Gastrocnemius medialis (tissue), 4 donors: ENCODE results near the gene SLC12A6. TPM values are rescaled to one million over a fixed set of nuclear protein-coding genes. Genes with fewer than 3 reads are reported as not detected.
"Not testable (repeated sequence)": the region's sequence is repeated elsewhere in the genome, so short reads cannot be mapped to it uniquely, and the experiment has no call there.

Experiments
- ATAC-seq, 2 donors: fragments of 150-250 bp; one replicate each; pipeline ENCODE4 v1.9.1; 2016
- DNase-seq, 2 donors: peaks; one replicate each; pipeline ENCODE4 v3.0.0-alpha.2; 2019
- H3K27ac ChIP-seq, 4 donors: fragments of 200-600 bp; sonication (generic); 1 replicate in 1 of 4; 2 replicates in 3 of 4; pipeline ENCODE4 v1.5.1; 2016 to 2018; ENCODE audit warnings: mild to moderate bottlenecking in 2 of 4, moderate library complexity in 1 of 4
- H3K27me3 ChIP-seq, 3 donors: fragments of 200-600 bp; sonication (generic) in 2 of 3; 1 replicate in 1 of 3; 2 replicates in 2 of 3; pipeline versions ENCODE4 v1.5.1 to v1.6.0; 2016 to 2019; ENCODE audit warnings: mild to moderate bottlenecking in 1 of 3, moderate library complexity in 1 of 3
- H3K36me3 ChIP-seq, 2 donors: fragments of 200-600 bp; sonication (generic) in 1 of 2; one replicate each; pipeline ENCODE4 v1.5.1; 2017 to 2018
- H3K4me1 ChIP-seq, 2 donors: fragments of 200-600 bp; sonication (generic) in 1 of 2; one replicate each; pipeline ENCODE4 v1.5.1; 2016 to 2017; ENCODE audit warnings: mild to moderate bottlenecking in 2 of 2
- H3K4me3 ChIP-seq, 4 donors: fragments of 200-600 bp; sonication (generic) in 3 of 4; 1 replicate in 1 of 4; 2 replicates in 3 of 4; pipeline ENCODE4 v1.5.1; 2016 to 2019; ENCODE audit warnings: mild to moderate bottlenecking in 2 of 4
- H3K9me3 ChIP-seq, 3 donors: fragments of 200-600 bp; sonication (generic) in 2 of 3; 1 replicate in 1 of 3; 2 replicates in 2 of 3; pipeline ENCODE4 v1.5.1; 2016 to 2019
- CTCF ChIP-seq, 5 experiments: fragments of 450-650 bp in 3 of 5; fragments of 200-600 bp in 2 of 5; sonication (generic) in 2 of 5; IDR thresholded peaks in 4 of 5; conservative IDR thresholded peaks in 1 of 5; 1 replicate in 4 of 5; 2 replicates in 1 of 5; pipeline ENCODE4 v1.5.1; 2016 to 2019; ENCODE audit warnings: antibody characterized with exemption in 5 of 5, mild to moderate bottlenecking in 3 of 5, moderate library complexity in 3 of 5
- POLR2A ChIP-seq, 2 donors: fragments of 450-650 bp; IDR thresholded peaks; one replicate each; pipeline ENCODE4 v1.6.1; 2017; ENCODE audit warnings: antibody characterized with exemption in 2 of 2, mild to moderate bottlenecking in 2 of 2, moderate library complexity in 2 of 2
- in situ Hi-C, 4 donors: fragments of 200-750 bp; cut with MboI; loops; one replicate each; pipeline versions ENCODE4 v1.15.0 to v1.8.0; 2017; ENCODE audit warnings: low sequenced_read_pairs in 4 of 4
- intact Hi-C: fragments of 100-400 bp; cut with DNase I; formaldehyde crosslinking; loops from one replicate; pipeline ENCODE4 v1.15.1; 2023; ENCODE audit warnings: low total_unique reads
- total RNA-seq, 4 donors: library from RNA; depleted of rRNA; stranded (reverse); fragments of >200 nt; gene quantifications; one replicate each; pipeline versions ENCODE4 v1.1.0 to v1.2.3, GENCODE V29; 2016

Gene SLC12A6
- total RNA-seq, 4 donors from 2014 or later = 17.3 to 25.4 (median 19.5) TPM

GRCh38 chr15:34342737-34343575, 5.4 kb upstream of the SLC12A6 start, which contains the start of the genes NOP10 and NUTM1:
NOP10 (minus strand) TSS chr15:34343136; CDS start chr15:34343073, 63 bp downstream.
NUTM1 (plus strand) TSS chr15:34343315; CDS start chr15:34343697, 382 bp downstream.
- no peaks in the 10 kb centered on the region for H3K9me3 ChIP-seq
- H3K27me3 ChIP-seq = no peaks in the 10 kb centered on the region
- H3K4me3 ChIP-seq = peak within 1 kb of the TSS; percentile 80 to 99 (median 84)
- peak; percentile 83 to 89 for DNase-seq
- intact Hi-C loops (loop anchor here (1.0 to 10.0 kb wide), 3 partner anchors 24 to 308 kb away; partner anchors contain the start of genes AVEN, GOLGA8B and LPCAT4), in situ Hi-C loops (loop anchor here in 1 of 4 donors (10.0 kb wide), 1 partner anchor 108 kb away; no protein-coding TSS in a partner anchor)
- H3K36me3 ChIP-seq = peaks cover 0 to 13% of the 10 kb centered on the region in 2 donors
- peaks cover 14 to 21% of the 10 kb centered on the region in 2 donors for H3K4me1 ChIP-seq
- peak; percentile 67 to 72 for TF ChIP-seq POLR2A (IDR thresholded peaks at IDR 0.05)
- peak; percentile 93 to 97 (median 94) for TF ChIP-seq CTCF (IDR thresholded peaks at IDR 0.05 in 4 of 5, conservative IDR thresholded peaks at IDR 0.05 in 1 of 5)
- H3K27ac ChIP-seq = peak within 1 kb of the TSS; percentile 88 to 96 (median 90)
- peak; percentile 98 to 99 for ATAC-seq

- Histone ChIP-seq H3K4me3 (peak overlapping the region; percentile 80 to 99 (median 84)), H3K36me3 (peaks cover 0 to 13% of the 10 kb centered on the region in 2 donors), H3K27ac (peak overlapping the region; percentile 88 to 96 (median 90)), H3K4me1 (peaks cover 14 to 21% of the 10 kb centered on the region in 2 donors)
- in situ Hi-C loops (loop anchor here in 1 of 4 donors (10.0 kb wide), 1 partner anchor 107 kb away; no protein-coding TSS in a partner anchor), intact Hi-C loops (loop anchor here (10.0 kb wide), 2 partner anchors 243 to 307 kb away; partner anchors contain the start of genes AVEN and GOLGA8B)
- not testable (repeated sequence) for H3K9me3 ChIP-seq, DNase-seq, H3K27me3 ChIP-seq, ATAC-seq
These were observed 4.7 kb upstream of the SLC12A6 start for GRCh38 chr15:34342213-34342736.

GRCh38 chr15:34341381-34342212, 4.0 kb upstream of the SLC12A6 start:
- no peaks in the 10 kb centered on the region for H3K27me3 ChIP-seq
- no peak for TF ChIP-seq POLR2A (IDR thresholded peaks at IDR 0.05)
- TF ChIP-seq CTCF (IDR thresholded peaks at IDR 0.05 in 4 of 5, conservative IDR thresholded peaks at IDR 0.05 in 1 of 5) = no peak
- no peak for DNase-seq
- peak overlapping the region in 2 of 4 donors; percentile 88 to 96 for H3K27ac ChIP-seq
- H3K9me3 ChIP-seq = no peaks in the 10 kb centered on the region
- H3K36me3 ChIP-seq = peaks cover 0 to 13% of the 10 kb centered on the region in 2 donors
- in situ Hi-C loops (loop anchor here in 1 of 4 donors (10.0 kb wide), 1 partner anchor 107 kb away; no protein-coding TSS in a partner anchor), intact Hi-C loops (loop anchor here (10.0 kb wide), 2 partner anchors 243 to 307 kb away; partner anchors contain the start of genes AVEN and GOLGA8B)
- peaks cover 18 to 25% of the 10 kb centered on the region in 2 donors for H3K4me1 ChIP-seq
- ATAC-seq = no peak
- peak overlapping the region; percentile 80 to 99 (median 84) for H3K4me3 ChIP-seq

GRCh38 chr15:34339946-34340345, 2.4 kb upstream of the SLC12A6 start:
- in situ Hi-C loops (loop anchor here in 1 of 4 donors (10.0 kb wide), 2 partner anchors 105 to 235 kb away; partner anchors contain the start of genes EMC7 and PGBD4), intact Hi-C loops (loop anchor here (5.0 to 10.0 kb wide), 4 partner anchors 113 to 305 kb away; partner anchors contain the start of genes AVEN, EMC4, EMC7 and GOLGA8B)
- H3K4me3 ChIP-seq = no peak overlapping the region
- no peaks in the 10 kb centered on the region for H3K27me3 ChIP-seq
- DNase-seq (no peak), ATAC-seq (no peak)
- no peaks in the 10 kb centered on the region for H3K9me3 ChIP-seq
- peaks cover 34 to 36% of the 10 kb centered on the region in 2 donors for H3K4me1 ChIP-seq
- TF ChIP-seq CTCF (IDR thresholded peaks at IDR 0.05 in 4 of 5, conservative IDR thresholded peaks at IDR 0.05 in 1 of 5) = no peak
- no peak for TF ChIP-seq POLR2A (IDR thresholded peaks at IDR 0.05)
- no peak overlapping the region for H3K27ac ChIP-seq
- H3K36me3 ChIP-seq = peaks cover 0 to 13% of the 10 kb centered on the region in 2 donors
